Measurements from ENCODE around the gene CACNA1B. TPM values are rescaled to one million over a fixed set of nuclear protein-coding genes. Genes with fewer than 3 reads are reported as not detected.

CACNA1B gene
- total and polyA plus RNA-seq, 9 donors: 0.01 to 3.8 (median 0.16) TPM; not detected in 1

GRCh38 chr9:138072161-138072842 lies 194.7 kb downstream of the CACNA1B start:
- intact Hi-C loops (cut with DNase I): no loop called here
- no peak for TF ChIP-seq CTCF (IDR thresholded peaks at IDR 0.05)
- TF ChIP-seq POLR2A (IDR thresholded peaks at IDR 0.05): no peak
- no peak for TF ChIP-seq EP300 (IDR thresholded peaks at IDR 0.05)
- no peak overlapping the region for H3K27ac ChIP-seq
- H3K36me3 ChIP-seq: no peaks in the 10 kb centered on the region
- no peaks in the 10 kb centered on the region for H3K27me3 ChIP-seq
- no peaks in the 10 kb centered on the region for H3K9me3 ChIP-seq
- H3K4me3 ChIP-seq: no peak overlapping the region
- DNase-seq: no peak
- no peaks in the 10 kb centered on the region for H3K4me1 ChIP-seq (ENCODE audit: insufficient read depth)
- 67 to 78% (median 71%) methylated on average over 12 of the region's 12 CpGs for WGBS, 3 donors

GRCh38 chr9:138072897-138073296 lies 195.3 kb downstream of the CACNA1B start:
- H3K36me3 ChIP-seq: no peaks in the 10 kb centered on the region
- WGBS, 3 donors: 57 to 70% (median 68%) methylated on average over 5 to 9 of the region's 9 CpGs
- H3K27me3 ChIP-seq: no peaks in the 10 kb centered on the region
- H3K4me1 ChIP-seq (ENCODE audit: insufficient read depth): no peaks in the 10 kb centered on the region
- DNase-seq: no peak
- H3K4me3 ChIP-seq: no peak overlapping the region
- no peak for TF ChIP-seq CTCF (IDR thresholded peaks at IDR 0.05)
- no peak for TF ChIP-seq EP300 (IDR thresholded peaks at IDR 0.05)
- TF ChIP-seq POLR2A (IDR thresholded peaks at IDR 0.05): no peak
- no peak overlapping the region for H3K27ac ChIP-seq
- no peaks in the 10 kb centered on the region for H3K9me3 ChIP-seq
- intact Hi-C loops (cut with DNase I): no loop called here

GRCh38 chr9:138073408-138073807 lies 195.8 kb downstream of the CACNA1B start:
- H3K4me3 ChIP-seq: no peak overlapping the region
- DNase-seq: no peak
- TF ChIP-seq POLR2A (IDR thresholded peaks at IDR 0.05) (no peak), CTCF (IDR thresholded peaks at IDR 0.05) (no peak), EP300 (IDR thresholded peaks at IDR 0.05) (no peak)
- H3K36me3 ChIP-seq: no peaks in the 10 kb centered on the region
- H3K9me3 ChIP-seq: no peaks in the 10 kb centered on the region
- 82 to 85% (median 83%) methylated on average over 12 of the region's 12 CpGs for WGBS, 3 donors
- intact Hi-C loops (cut with DNase I): no loop called here
- no peaks in the 10 kb centered on the region for H3K4me1 ChIP-seq (ENCODE audit: insufficient read depth)
- H3K27ac ChIP-seq: no peak overlapping the region
- no peaks in the 10 kb centered on the region for H3K27me3 ChIP-seq

- Histone ChIP-seq H3K4me3 (no peak overlapping the region), H3K36me3 (no peaks in the 10 kb centered on the region), H3K9me3 (no peaks in the 10 kb centered on the region), H3K27ac (no peak overlapping the region), H3K27me3 (no peaks in the 10 kb centered on the region), H3K4me1 (ENCODE audit: insufficient read depth) (no peaks in the 10 kb centered on the region)
- no peak for TF ChIP-seq POLR2A (IDR thresholded peaks at IDR 0.05)
- no peak for TF ChIP-seq EP300 (IDR thresholded peaks at IDR 0.05)
- TF ChIP-seq CTCF (IDR thresholded peaks at IDR 0.05): no peak
- intact Hi-C loops (cut with DNase I): no loop called here
- no peak for DNase-seq
- WGBS, 3 donors: 88 to 94% (median 94%) methylated on average over 12 of the region's 12 CpGs
Observed at GRCh38 chr9:138073808-138074207, 196.2 kb downstream of the CACNA1B start.
